H1 (cell line): ENCODE data around the gene NCOA1. TPM values are rescaled to one million over a fixed set of nuclear protein-coding genes. Genes with fewer than 3 reads are reported as not detected.

Source experiments
- CTCF ChIA-PET: fragments of 300-600 bp; sonication (Branson Sonifier 250); formaldehyde crosslinking; loops from one replicate; lab custom pipeline; 2021; ENCODE audit not compliant: partially characterized antibody; lab: Charles Lee
- POLR2A ChIA-PET: fragments of 300-600 bp; sonication (Branson Sonifier 250); formaldehyde crosslinking; loops from one replicate; lab custom pipeline; 2021; ENCODE audit warnings: inconsistent platforms; ENCODE audit not compliant: partially characterized antibody; lab: Charles Lee
- DNase-seq, 2 experiments: peaks; one replicate each; pipeline versions ENCODE4 v3.0.0 to v3.0.0-alpha.2; 2010 to 2022; ENCODE audit warnings: low spot score in 2 of 2, low read depth in 1 of 2, mixed read lengths in 1 of 2
- FAIRE-seq: peaks from 2 replicates; lab custom pipeline; 2011; peaks lifted over from hg19 to GRCh38; lab: Jason Lieb, UNC
- H2AFZ ChIP-seq: 2 replicates; pipeline ENCODE4 v1.8.1; 2012; ENCODE audit warnings: low read length, inconsistent platforms
- H2AK5ac ChIP-seq: 2 replicates; pipeline ENCODE4 v1.6.1; 2013; ENCODE audit warnings: low read depth, low read length
- H2BK120ac ChIP-seq: replicated peaks from 2 replicates; pipeline ENCODE3; 2013; ENCODE audit warnings: low read depth, low read length, inconsistent platforms
- H2BK12ac ChIP-seq: 2 replicates; pipeline ENCODE4 v1.6.1; 2013; ENCODE audit warnings: low read depth, low read length
- H2BK15ac ChIP-seq: 2 replicates; pipeline ENCODE4 v1.6.1; 2013; ENCODE audit warnings: low read length
- H2BK20ac ChIP-seq: 2 replicates; pipeline ENCODE4 v1.6.1; 2013; ENCODE audit warnings: low read length
- H2BK5ac ChIP-seq: 2 replicates; pipeline ENCODE4 v1.6.1; 2013; ENCODE audit warnings: low read depth, low read length
- H3K14ac ChIP-seq: 2 replicates; pipeline ENCODE4 v1.6.1; 2013; ENCODE audit warnings: inconsistent platforms; ENCODE audit not compliant: insufficient read length
- H3K18ac ChIP-seq: 2 replicates; pipeline ENCODE4 v1.6.1; 2013; ENCODE audit warnings: low read length; ENCODE audit errors: extremely low read depth
- H3K23ac ChIP-seq: 2 replicates; pipeline ENCODE4 v1.6.1; 2013; ENCODE audit warnings: inconsistent platforms; ENCODE audit not compliant: insufficient read length
- H3K23me2 ChIP-seq: 2 replicates; pipeline ENCODE4 v1.6.1; 2013; ENCODE audit warnings: low read depth, low read length
- H3K27ac ChIP-seq: 2 replicates; pipeline ENCODE4 v1.6.1; 2011; ENCODE audit warnings: low read depth, low read length, inconsistent platforms
- H3K27me3 ChIP-seq, 4 experiments: replicated peaks in 1 of 4; 1 replicate in 1 of 4; 2 replicates in 3 of 4; pipeline versions ENCODE4 v1.6.1 to v1.8.1; 2011 to 2013; ENCODE audit warnings: low read length in 3 of 4, mild to moderate bottlenecking in 3 of 4, inconsistent platforms in 2 of 4, mixed read lengths in 2 of 4, moderate library complexity in 1 of 4; ENCODE audit not compliant: control insufficient read depth in 3 of 4, insufficient read depth in 3 of 4; ENCODE audit errors: extremely low read depth in 1 of 4
- H3K36me3 ChIP-seq, 4 experiments: 2 replicates each; pipeline versions ENCODE4 v1.6.1 to v1.8.1; 2011 to 2013; ENCODE audit warnings: mild to moderate bottlenecking in 4 of 4, low read length in 3 of 4, moderate library complexity in 2 of 4, control low read depth in 1 of 4, inconsistent platforms in 1 of 4; ENCODE audit not compliant: insufficient read depth in 4 of 4, control insufficient read depth in 2 of 4
- H3K4ac ChIP-seq: replicated peaks from 2 replicates; pipeline ENCODE3; 2013; ENCODE audit warnings: low read length, low read depth, mixed read lengths, inconsistent platforms; ENCODE audit not compliant: insufficient read length
- H3K4me1 ChIP-seq, 4 experiments: replicated peaks in 1 of 4; 1 replicate in 1 of 4; 2 replicates in 3 of 4; pipeline versions ENCODE4 v1.6.1 to v1.8.1; 2011 to 2013; ENCODE audit warnings: low read length in 3 of 4, inconsistent platforms in 2 of 4, mixed read lengths in 1 of 4; ENCODE audit not compliant: insufficient read depth in 4 of 4, control insufficient read depth in 3 of 4
- H3K4me2 ChIP-seq, 2 experiments: 2 replicates each; pipeline versions ENCODE4 v1.6.1 to v1.8.1; 2011 to 2013; ENCODE audit warnings: low read depth in 2 of 2, low read length in 2 of 2, control low read depth in 1 of 2, inconsistent platforms in 1 of 2, mild to moderate bottlenecking in 1 of 2; ENCODE audit not compliant: insufficient read depth in 1 of 2
- H3K4me3 ChIP-seq, 4 experiments: fragments of 200-600, 300-600 bp in 1 of 4; sonication (generic), shearing (Covaris generic), sonication (Bioruptor Twin) in 1 of 4; 2 replicates each; pipeline versions ENCODE4 v1.5.1 to v1.8.1; 2011 to 2016; ENCODE audit warnings: low read length in 4 of 4, low read depth in 3 of 4, control low read depth in 2 of 4, inconsistent platforms in 2 of 4, mild to moderate bottlenecking in 2 of 4, mixed read lengths in 1 of 4, moderate library complexity in 1 of 4; ENCODE audit not compliant: insufficient read depth in 2 of 4; ENCODE audit errors: extremely low read depth in 1 of 4
- H3K56ac ChIP-seq: replicated peaks from 2 replicates; pipeline ENCODE3; 2013; ENCODE audit warnings: low read depth, mild to moderate bottlenecking, mixed read lengths, low read length, inconsistent platforms; ENCODE audit not compliant: insufficient read length
- H3K79me1 ChIP-seq: 2 replicates; pipeline ENCODE4 v1.6.1; 2013; ENCODE audit warnings: low read depth, low read length, control low read depth
- H3K79me2 ChIP-seq, 2 experiments: 2 replicates each; pipeline versions ENCODE4 v1.6.1 to v1.8.1; 2012 to 2013; ENCODE audit warnings: low read length in 2 of 2, mild to moderate bottlenecking in 2 of 2, inconsistent platforms in 1 of 2; ENCODE audit not compliant: insufficient read depth in 2 of 2, control insufficient read depth in 1 of 2
- H3K9ac ChIP-seq, 4 experiments: replicated peaks in 1 of 4; 1 replicate in 1 of 4; 2 replicates in 3 of 4; pipeline versions ENCODE4 v1.6.1 to v1.8.1; 2011 to 2013; ENCODE audit warnings: low read depth in 3 of 4, low read length in 3 of 4, control low read depth in 2 of 4, mild to moderate bottlenecking in 2 of 4, moderate library complexity in 2 of 4, inconsistent platforms in 1 of 4; ENCODE audit errors: extremely low read depth in 1 of 4
- H3K9me3 ChIP-seq, 2 experiments: 2 replicates each; pipeline versions ENCODE4 v1.6.1 to v1.8.1; 2012 to 2013; ENCODE audit warnings: mild to moderate bottlenecking in 2 of 2, moderate library complexity in 2 of 2, control low read depth in 1 of 2, inconsistent platforms in 1 of 2, low read depth in 1 of 2, low read length in 1 of 2, mixed read lengths in 1 of 2; ENCODE audit not compliant: insufficient read depth in 2 of 2
- H4K20me1 ChIP-seq, 2 experiments: replicated peaks in 1 of 2; 2 replicates each; pipeline versions ENCODE3 to v1.8.1; 2011 to 2013; ENCODE audit warnings: inconsistent platforms in 2 of 2, low read length in 2 of 2, mild to moderate bottlenecking in 1 of 2; ENCODE audit not compliant: insufficient read depth in 2 of 2, control insufficient read depth in 1 of 2
- H4K5ac ChIP-seq: 2 replicates; pipeline ENCODE4 v1.6.1; 2013; ENCODE audit warnings: low read length, low read depth, mixed read lengths, inconsistent platforms; ENCODE audit not compliant: insufficient read length
- H4K8ac ChIP-seq: 2 replicates; pipeline ENCODE4 v1.8.0; 2013; ENCODE audit warnings: mild to moderate bottlenecking, moderate library complexity, low read length, inconsistent platforms; ENCODE audit not compliant: insufficient read depth; ENCODE audit errors: extremely low read depth
- H4K91ac ChIP-seq: replicated peaks from 2 replicates; pipeline ENCODE3; 2013; ENCODE audit warnings: low read length, mixed read lengths, inconsistent platforms; ENCODE audit not compliant: insufficient read length
- CEBPB ChIP-seq: IDR thresholded peaks from 2 replicates; pipeline ENCODE4 v1.6.1; 2012; ENCODE audit warnings: low read depth, low read length
- FOSL1 ChIP-seq: IDR thresholded peaks from 2 replicates; pipeline ENCODE4 v1.6.1; 2011; ENCODE audit warnings: mild to moderate bottlenecking, low read depth, low read length, moderate library complexity; ENCODE audit not compliant: insufficient read depth
- GABPA ChIP-seq: IDR thresholded peaks from 2 replicates; pipeline ENCODE4 v1.6.1; 2011; ENCODE audit warnings: mild to moderate bottlenecking, low read length, moderate library complexity, borderline replicate concordance; ENCODE audit not compliant: insufficient read depth
- SRF ChIP-seq: IDR thresholded peaks from 2 replicates; pipeline ENCODE4 v1.6.1; 2011; ENCODE audit warnings: mild to moderate bottlenecking, low read depth, low read length, moderate library complexity
- WGBS, 2 experiments: shearing (Covaris generic) in 1 of 2; methylation state at CpG; one replicate each; pipeline versions ENCODE4 v1.1.6 to v1.1.7; 2013 to 2015; ENCODE audit warnings: low lambda C conversion rate in 2 of 2, mixed read lengths in 2 of 2, inconsistent platforms in 1 of 2, low coverage in 1 of 2, missing lambda C conversion rate in 1 of 2; ENCODE audit not compliant: insufficient replicate concordance in 2 of 2, insufficient coverage in 1 of 2, insufficient read length in 1 of 2; ENCODE audit errors: extremely low coverage in 1 of 2, missing lambda C conversion rate in 1 of 2; 5-methylcytosine and 5-hydroxymethylcytosine counted together
- polyA plus RNA-seq, 7 experiments: library from polyadenylated mRNA; depleted of rRNA in 3 of 7; stranded (reverse) in 5 of 7; unstranded in 2 of 7; fragments of >200 nt in 5 of 7; fragments of 200-250 nt in 2 of 7; gene quantifications; 1 replicate in 5 of 7; 2 replicates in 1 of 7; 4 replicates in 1 of 7; pipeline versions ENCODE4 v1.2.1 to v1.2.3, GENCODE V29; 2011 to 2013; ENCODE audit warnings: missing spikeins in 2 of 7, mixed read lengths in 2 of 7
- total RNA-seq: library from RNA; stranded (reverse); fragmentation: NEBNext Ultra II Directional; extraction: Animal tissue kit (Norgen Biotek cat#: 25700); gene quantifications from 2 replicates; pipeline ENCODE4 v1.2.1, GENCODE V29; 2021

Gene NCOA1
- total and polyA plus RNA-seq, 2 of the 8 experiments (the other 6 are each of a cell fraction or from before 2014, with no cell fraction given) = 12.8 to 17.9 TPM

DNA sequence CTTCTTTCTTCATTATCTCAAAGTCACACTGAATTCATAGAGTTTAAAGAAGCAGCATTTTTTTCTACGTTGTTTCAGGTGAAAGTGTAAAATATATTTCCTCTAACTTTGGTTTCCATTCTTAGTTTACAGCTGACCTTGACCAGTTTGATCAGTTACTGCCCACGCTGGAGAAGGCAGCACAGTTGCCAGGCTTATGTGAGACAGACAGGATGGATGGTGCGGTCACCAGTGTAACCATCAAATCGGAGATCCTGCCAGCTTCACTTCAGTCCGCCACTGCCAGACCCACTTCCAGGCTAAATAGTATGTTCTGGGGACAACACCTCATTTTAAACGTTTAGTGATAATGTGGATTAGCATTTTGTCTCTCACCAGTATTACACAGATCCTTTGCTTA is 219.8 kb downstream of the NCOA1 start:
- Histone ChIP-seq H2AFZ (no peak overlapping the region), H2AK5ac (no peak overlapping the region), H4K8ac (no peak overlapping the region), H2BK120ac (no peak overlapping the region), H3K36me3 (no peaks in the 10 kb centered on the region), H3K79me1 (no peaks in the 10 kb centered on the region), H3K4me3 (no peak overlapping the region), H4K20me1 (peaks cover 0 to 2% of the 10 kb centered on the region in 2 experiments), H3K9me3 (no peaks in the 10 kb centered on the region), H2BK5ac (no peak overlapping the region), H3K4me2 (no peak overlapping the region), H4K91ac (no peak overlapping the region), H3K56ac (no peak overlapping the region), H3K23ac (no peak overlapping the region), H3K23me2 (no peaks in the 10 kb centered on the region), H2BK12ac (no peak overlapping the region), H2BK15ac (no peak overlapping the region), H2BK20ac (no peak overlapping the region), H3K9ac (no peak overlapping the region), H4K5ac (no peak overlapping the region), H3K14ac (no peak overlapping the region), H3K79me2 (no peaks in the 10 kb centered on the region), H3K27me3 (no peaks in the 10 kb centered on the region), H3K4me1 (peaks cover 0 to 3% (median 0%) of the 10 kb centered on the region in 4 experiments; a peak in 1 of 7 replicates), H3K27ac (no peak overlapping the region), H3K18ac (no peak overlapping the region), H3K4ac (no peak overlapping the region)
- ChIA-PET CTCF (interaction anchor here (0.9 to 1.0 kb wide), 2 partner anchors 80 to 300 kb away, joined by 3 read pairs; no protein-coding TSS in a partner anchor), POLR2A (no interaction called here)
- FAIRE-seq = no peak
- DNase-seq = no peak
- TF ChIP-seq CEBPB = no peak
- TF ChIP-seq SRF = no peak
- TF ChIP-seq FOSL1 = no peak
- TF ChIP-seq GABPA = no peak
- WGBS, 2 experiments = 94% methylated on average over 6 of the region's 6 CpGs; no CpG with 5 or more reads in 1 of the 2 experiments
